DLD1 (cell line): ENCODE data around the gene MEG3.

Experiments used
- in situ Hi-C: cut with HindIII; loops from 2 replicates; pipeline ENCODE4 v1.10.0; 2017; ENCODE audit warnings: low sequenced_read_pairs

MEG3 gene

DNA sequence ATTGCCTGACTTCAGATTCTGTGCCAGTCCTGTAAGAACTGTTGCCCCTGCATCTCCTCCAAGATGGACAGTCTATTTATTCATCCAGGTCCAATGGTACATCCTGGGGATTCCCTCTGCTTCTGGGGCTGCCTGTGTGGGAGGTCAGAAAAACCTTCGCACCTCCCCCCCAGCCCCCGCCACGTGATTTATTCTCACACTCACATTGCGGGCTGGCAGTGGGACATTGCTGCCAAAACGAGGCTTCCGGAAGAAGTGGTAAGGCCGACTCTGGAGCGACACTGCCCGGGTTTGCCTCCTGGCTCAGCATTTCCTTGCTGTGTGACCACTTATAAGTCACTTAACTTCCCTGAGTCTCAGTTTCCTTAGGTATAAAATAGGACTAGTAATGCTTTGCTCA is 83.5 kb downstream of the MEG3 start:
- in situ Hi-C loops, result no loop called here
